HEK293 (cell line): Measurements from ENCODE around the gene ABLIM2.

Experiments
- ATF2 ChIP-seq: fragments of 450-650 bp; formaldehyde crosslinking; IDR thresholded peaks from 2 replicates; pipeline ENCODE4 v1.5.1; 2016; ENCODE audit warnings: missing biosample characterization, missing genetic modification characterization, low read depth
- FEZF1 ChIP-seq: fragments of 450-650 bp; formaldehyde crosslinking; IDR thresholded peaks from 2 replicates; pipeline ENCODE4 v1.5.1; 2016; ENCODE audit warnings: missing biosample characterization, missing genetic modification characterization
- ZBTB11 ChIP-seq: fragments of 450-650 bp; formaldehyde crosslinking; conservative IDR thresholded peaks from 2 replicates; pipeline ENCODE4 v1.5.1; 2016; ENCODE audit warnings: low read depth, missing biosample characterization, missing genetic modification characterization
- ZNF274 ChIP-seq, 2 experiments: fragments of 200-500 bp in 1 of 2; fragments of 450-650 bp in 1 of 2; sonication (Bioruptor generic) in 1 of 2; formaldehyde crosslinking in 1 of 2; IDR thresholded peaks; 2 replicates each; pipeline versions ENCODE4 v1.5.1 to v1.6.1; 2014 to 2016; ENCODE audit warnings: borderline replicate concordance in 1 of 2, inconsistent platforms in 1 of 2, low read length in 1 of 2, missing biosample characterization in 1 of 2, missing genetic modification characterization in 1 of 2
- ZNF701 ChIP-seq: fragments of 450-650 bp; formaldehyde crosslinking; IDR thresholded peaks from 2 replicates; pipeline ENCODE4 v1.5.1; 2016; ENCODE audit warnings: missing biosample characterization, missing genetic modification characterization
- TF ChIP-seq, protein P1 (sequence below): fragments of 450-650 bp; formaldehyde crosslinking; IDR thresholded peaks from 2 replicates; pipeline ENCODE4 v1.5.1; 2016; ENCODE audit warnings: missing biosample characterization, missing genetic modification characterization
- TF ChIP-seq, protein P2 (sequence below): IDR thresholded peaks from 2 replicates; pipeline ENCODE4 v1.6.1; 2011; ENCODE audit warnings: mild to moderate bottlenecking, low read depth, low read length, borderline replicate concordance

GRCh38 chr4:8191136-8191747, 32.6 kb upstream of the ABLIM2 start:
- TF ChIP-seq FEZF1 (tag by site-specific recombination) (no peak), ZNF274 (IDR thresholded peaks at IDR 0.05; ENCODE audit: low read length) (no peak), ZNF274 (tag by site-specific recombination; IDR thresholded peaks at IDR 0.05; ENCODE audit: borderline replicate concordance) (no peak), ZNF701 (tag by site-specific recombination) (no peak), ATF2 (no peak), ZBTB11 (no peak)
- TF ChIP-seq, protein P1, sequence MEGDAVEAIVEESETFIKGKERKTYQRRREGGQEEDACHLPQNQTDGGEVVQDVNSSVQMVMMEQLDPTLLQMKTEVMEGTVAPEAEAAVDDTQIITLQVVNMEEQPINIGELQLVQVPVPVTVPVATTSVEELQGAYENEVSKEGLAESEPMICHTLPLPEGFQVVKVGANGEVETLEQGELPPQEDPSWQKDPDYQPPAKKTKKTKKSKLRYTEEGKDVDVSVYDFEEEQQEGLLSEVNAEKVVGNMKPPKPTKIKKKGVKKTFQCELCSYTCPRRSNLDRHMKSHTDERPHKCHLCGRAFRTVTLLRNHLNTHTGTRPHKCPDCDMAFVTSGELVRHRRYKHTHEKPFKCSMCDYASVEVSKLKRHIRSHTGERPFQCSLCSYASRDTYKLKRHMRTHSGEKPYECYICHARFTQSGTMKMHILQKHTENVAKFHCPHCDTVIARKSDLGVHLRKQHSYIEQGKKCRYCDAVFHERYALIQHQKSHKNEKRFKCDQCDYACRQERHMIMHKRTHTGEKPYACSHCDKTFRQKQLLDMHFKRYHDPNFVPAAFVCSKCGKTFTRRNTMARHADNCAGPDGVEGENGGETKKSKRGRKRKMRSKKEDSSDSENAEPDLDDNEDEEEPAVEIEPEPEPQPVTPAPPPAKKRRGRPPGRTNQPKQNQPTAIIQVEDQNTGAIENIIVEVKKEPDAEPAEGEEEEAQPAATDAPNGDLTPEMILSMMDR (tag by site-specific recombination), result no peak
- TF ChIP-seq, protein P2, sequence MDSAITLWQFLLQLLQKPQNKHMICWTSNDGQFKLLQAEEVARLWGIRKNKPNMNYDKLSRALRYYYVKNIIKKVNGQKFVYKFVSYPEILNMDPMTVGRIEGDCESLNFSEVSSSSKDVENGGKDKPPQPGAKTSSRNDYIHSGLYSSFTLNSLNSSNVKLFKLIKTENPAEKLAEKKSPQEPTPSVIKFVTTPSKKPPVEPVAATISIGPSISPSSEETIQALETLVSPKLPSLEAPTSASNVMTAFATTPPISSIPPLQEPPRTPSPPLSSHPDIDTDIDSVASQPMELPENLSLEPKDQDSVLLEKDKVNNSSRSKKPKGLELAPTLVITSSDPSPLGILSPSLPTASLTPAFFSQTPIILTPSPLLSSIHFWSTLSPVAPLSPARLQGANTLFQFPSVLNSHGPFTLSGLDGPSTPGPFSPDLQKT, result no peak
